Thyroid gland (tissue), 4 donors: Measurements from ENCODE around the gene SLC7A5. TPM values are rescaled to one million over a fixed set of nuclear protein-coding genes. Genes with fewer than 3 reads are reported as not detected.

Experiments used
- DNase-seq, 2 donors: peaks; one replicate each; pipeline ENCODE4 v3.0.0-alpha.2; 2019
- H3K27ac ChIP-seq, 3 donors: fragments of 200-600 bp; sonication (generic); 1 replicate in 2 of 3; 2 replicates in 1 of 3; pipeline ENCODE4 v1.5.1; 2016 to 2019; ENCODE audit warnings: mild to moderate bottlenecking in 1 of 3, moderate library complexity in 1 of 3
- H3K27me3 ChIP-seq: fragments of 200-600 bp; sonication (generic); one replicate; pipeline ENCODE4 v1.5.1; 2019
- H3K36me3 ChIP-seq, 2 donors: fragments of 200-600 bp; sonication (generic); one replicate each; pipeline ENCODE4 v1.5.1; 2016 to 2019
- H3K4me1 ChIP-seq, 2 donors: fragments of 200-600 bp; sonication (generic); one replicate each; pipeline ENCODE4 v1.5.1; 2017 to 2019
- H3K4me3 ChIP-seq, 3 donors: fragments of 200-600 bp; sonication (generic); replicated peaks in 1 of 3; 1 replicate in 2 of 3; 2 replicates in 1 of 3; pipeline ENCODE4 v1.5.1; 2016; ENCODE audit warnings: mild to moderate bottlenecking in 1 of 3
- H3K9me3 ChIP-seq: fragments of 200-600 bp; sonication (generic); one replicate; pipeline ENCODE4 v1.5.1; 2017
- CTCF ChIP-seq, 6 experiments: fragments of 200-600 bp in 3 of 6; fragments of 450-650 bp in 3 of 6; sonication (generic) in 3 of 6; IDR thresholded peaks; one replicate each; pipeline ENCODE4 v1.5.1; 2016 to 2019; ENCODE audit warnings: antibody characterized with exemption in 6 of 6, mild to moderate bottlenecking in 2 of 6, inconsistent platforms in 1 of 6, moderate library complexity in 1 of 6
- POLR2A ChIP-seq, 2 donors: fragments of 450-650 bp; IDR thresholded peaks; one replicate each; pipeline ENCODE4 v1.6.1; 2017; ENCODE audit warnings: antibody characterized with exemption in 2 of 2, mild to moderate bottlenecking in 2 of 2, moderate library complexity in 1 of 2
- WGBS, 2 donors: methylation state at CpG; one replicate each; pipeline ENCODE4 v1.1.5; 2017; 5-methylcytosine and 5-hydroxymethylcytosine counted together
- intact Hi-C: fragments of 100-400 bp; cut with DNase I; formaldehyde crosslinking; loops from one replicate; pipeline ENCODE4 v1.15.1; 2023
- total RNA-seq, 4 donors: library from RNA; depleted of rRNA; stranded (reverse); fragments of >200 nt; gene quantifications; one replicate each; pipeline ENCODE4 v1.2.3, GENCODE V29; 2016

SLC7A5 gene
- total RNA-seq, 4 donors from 2014 or later = 1.1 to 5.2 (median 2.2) TPM

- Histone ChIP-seq H3K36me3 (no peaks in the 10 kb centered on the region), H3K27ac (no peak overlapping the region), H3K4me3 (no peak overlapping the region), H3K9me3 (no peaks in the 10 kb centered on the region), H3K27me3 (no peaks in the 10 kb centered on the region), H3K4me1 (peaks cover 9 to 11% of the 10 kb centered on the region in 2 donors)
- TF ChIP-seq CTCF (IDR thresholded peaks at IDR 0.05) (no peak), POLR2A (IDR thresholded peaks at IDR 0.05) (no peak)
- peak in 1 of 2 donors; percentile 36 for DNase-seq
- WGBS, 2 donors = 75 to 77% methylated on average over 17 of the region's 17 CpGs
- intact Hi-C loops = no loop called here
Measured at GRCh38 chr16:87836844-87837581, 32.3 kb downstream of the SLC7A5 start.

GRCh38 chr16:87836346-87836843 lies 32.9 kb downstream of the SLC7A5 start:
- Histone ChIP-seq H3K4me1 (peaks cover 9 to 11% of the 10 kb centered on the region in 2 donors), H3K4me3 (no peak overlapping the region), H3K27ac (no peak overlapping the region), H3K27me3 (no peaks in the 10 kb centered on the region), H3K9me3 (no peaks in the 10 kb centered on the region), H3K36me3 (no peaks in the 10 kb centered on the region)
- TF ChIP-seq CTCF (IDR thresholded peaks at IDR 0.05) = no peak
- TF ChIP-seq POLR2A (IDR thresholded peaks at IDR 0.05) = no peak
- intact Hi-C loops = no loop called here
- 90 to 95% methylated on average over 15 to 17 of the region's 17 CpGs for WGBS, 2 donors
- DNase-seq = no peak

- Histone ChIP-seq H3K27ac (no peak overlapping the region), H3K36me3 (no peaks in the 10 kb centered on the region), H3K4me3 (no peak overlapping the region), H3K4me1 (peaks cover 9 to 11% of the 10 kb centered on the region in 2 donors), H3K27me3 (no peaks in the 10 kb centered on the region), H3K9me3 (no peaks in the 10 kb centered on the region)
- WGBS, 2 donors = 84 to 95% methylated on average over 7 to 9 of the region's 20 CpGs
- no peak for DNase-seq
- TF ChIP-seq CTCF (IDR thresholded peaks at IDR 0.05) (no peak), POLR2A (IDR thresholded peaks at IDR 0.05) (no peak)
- intact Hi-C loops = no loop called here
Measured at GRCh38 chr16:87835882-87836331, 33.4 kb downstream of the SLC7A5 start.

- WGBS, 2 donors = 73 to 81% methylated on average over 20 to 23 of the region's 24 CpGs
- intact Hi-C loops = no loop called here
Measured at GRCh38 chr16:87834668-87835473, 34.4 kb downstream of the SLC7A5 start.

More at GRCh38 chr16:87834668-87835473, 34.4 kb downstream of the SLC7A5 start:
- no peaks in the 10 kb centered on the region for H3K9me3 ChIP-seq
- H3K4me1 ChIP-seq = peaks cover 9 to 10% of the 10 kb centered on the region in 2 donors
- no peaks in the 10 kb centered on the region for H3K36me3 ChIP-seq
- TF ChIP-seq CTCF (IDR thresholded peaks at IDR 0.05) (no peak), POLR2A (IDR thresholded peaks at IDR 0.05) (no peak)
- no peak for DNase-seq
- no peaks in the 10 kb centered on the region for H3K27me3 ChIP-seq
- H3K4me3 ChIP-seq = no peak overlapping the region
- no peak overlapping the region for H3K27ac ChIP-seq
